GM21423 (cell line): Measurements from ENCODE around the gene APBA2.
"Not testable (repeated sequence)": the region's sequence is repeated elsewhere in the genome, so short reads cannot be mapped to it uniquely, and the experiment has no call there.

Experiments
- ATAC-seq: cut with Tn5 transposase; IDR thresholded peaks from one replicate; pipeline ENCODE4 v1.9.1; 2021; ENCODE audit warnings: mild to moderate bottlenecking, moderate library complexity; ENCODE audit not compliant: unreplicated experiment

Gene APBA2

DNA sequence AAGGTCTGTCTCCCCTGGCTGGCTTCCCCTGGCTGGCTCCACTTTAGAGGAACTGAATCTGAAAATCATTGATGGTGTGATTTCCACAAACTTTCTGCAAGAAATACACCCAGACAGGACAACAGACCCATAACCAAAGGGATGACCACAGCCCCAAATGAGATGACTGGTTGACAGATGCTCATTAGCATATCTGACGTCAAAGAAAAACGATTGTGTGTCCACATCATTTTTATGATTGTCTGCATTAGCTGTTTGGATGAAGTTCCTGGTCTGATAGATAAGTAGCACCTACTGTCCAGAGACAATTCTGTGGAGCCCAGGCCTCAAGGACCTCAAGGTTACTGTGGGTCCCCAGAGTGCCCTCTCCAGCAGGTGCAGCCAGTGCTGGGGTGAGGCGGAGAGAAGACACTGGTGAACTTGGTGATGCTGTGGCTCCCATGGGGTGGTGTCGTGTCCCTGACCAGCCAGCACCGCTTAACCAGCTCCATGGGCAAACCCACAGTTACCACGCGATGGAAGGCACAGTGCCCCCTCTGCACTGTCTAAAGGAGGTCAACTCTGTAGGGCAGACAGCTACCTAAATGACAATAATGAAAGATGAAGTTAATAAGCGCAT, 256.5 kb downstream of the APBA2 start:
- ATAC-seq = no peak

DNA sequence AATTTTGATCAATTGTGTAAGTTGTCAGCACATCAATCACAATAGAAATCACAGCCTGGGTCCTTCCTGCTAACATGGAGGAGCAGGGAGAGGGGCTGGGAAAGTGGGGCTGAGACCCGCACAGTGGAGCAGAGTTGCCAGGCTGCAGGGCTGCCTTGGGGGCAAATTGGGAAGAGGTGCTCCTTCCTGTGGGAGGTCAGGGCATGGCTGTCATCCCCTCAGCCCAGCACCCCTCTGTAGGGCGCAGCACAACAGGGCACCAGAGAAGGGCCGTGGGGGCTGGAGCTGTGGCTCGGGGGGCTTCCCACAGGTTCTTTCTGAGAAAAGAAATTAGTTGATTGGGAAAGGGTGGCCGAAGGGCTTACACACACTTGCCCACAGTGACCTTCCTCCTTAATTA, 257.5 kb downstream of the APBA2 start:
- ATAC-seq = no peak

DNA sequence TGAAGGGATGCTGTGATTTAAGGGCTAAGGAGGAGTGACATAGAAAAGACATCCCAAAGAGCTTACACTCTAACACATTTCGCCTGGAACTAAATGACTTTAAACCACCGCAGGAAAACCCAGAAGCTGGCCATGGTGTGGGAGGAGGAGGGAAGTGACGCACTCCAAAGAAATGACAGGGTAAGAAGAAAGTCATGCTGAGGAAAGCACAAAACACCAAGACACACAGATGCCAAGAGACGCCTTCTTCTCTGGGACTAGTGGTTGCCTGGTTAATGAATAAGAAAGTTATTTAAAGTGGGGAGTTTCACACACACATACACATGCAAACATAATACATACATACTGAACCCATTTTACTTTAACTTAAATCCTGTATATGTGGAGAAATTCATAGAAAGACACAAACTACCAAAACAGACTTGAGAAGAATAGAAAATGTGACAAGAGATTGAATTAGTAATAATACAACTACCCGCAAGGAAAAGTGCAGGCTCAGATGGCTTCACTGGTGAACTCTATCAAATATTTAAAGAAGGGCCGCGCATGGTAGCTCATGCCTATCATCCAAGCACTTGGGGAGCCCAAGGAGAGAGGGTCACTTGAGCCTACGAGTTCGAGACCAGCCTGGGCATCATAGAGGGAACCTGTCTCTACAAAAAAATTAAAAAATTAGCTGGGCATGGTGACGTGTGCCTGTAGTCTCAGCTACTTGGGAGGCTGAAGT, 258.3 kb downstream of the APBA2 start:
- ATAC-seq = no peak

DNA sequence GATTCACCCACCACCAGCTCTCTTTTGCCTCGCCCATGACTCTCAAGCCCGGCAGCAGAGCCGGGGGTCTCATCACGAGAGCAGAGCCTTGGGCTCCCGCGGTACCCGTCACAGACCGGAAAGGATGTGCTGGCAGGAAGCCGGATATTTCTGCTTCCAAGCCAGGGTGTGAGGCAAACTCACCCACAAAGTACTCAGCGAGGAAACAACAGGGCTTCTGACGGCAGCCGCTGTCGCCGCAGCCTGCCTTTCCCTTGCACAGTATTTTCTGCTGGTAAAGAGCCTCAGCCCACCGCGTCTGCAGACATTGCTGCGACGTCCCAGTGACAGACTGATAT, 263.9 kb downstream of the APBA2 start:
- no peak for ATAC-seq

DNA sequence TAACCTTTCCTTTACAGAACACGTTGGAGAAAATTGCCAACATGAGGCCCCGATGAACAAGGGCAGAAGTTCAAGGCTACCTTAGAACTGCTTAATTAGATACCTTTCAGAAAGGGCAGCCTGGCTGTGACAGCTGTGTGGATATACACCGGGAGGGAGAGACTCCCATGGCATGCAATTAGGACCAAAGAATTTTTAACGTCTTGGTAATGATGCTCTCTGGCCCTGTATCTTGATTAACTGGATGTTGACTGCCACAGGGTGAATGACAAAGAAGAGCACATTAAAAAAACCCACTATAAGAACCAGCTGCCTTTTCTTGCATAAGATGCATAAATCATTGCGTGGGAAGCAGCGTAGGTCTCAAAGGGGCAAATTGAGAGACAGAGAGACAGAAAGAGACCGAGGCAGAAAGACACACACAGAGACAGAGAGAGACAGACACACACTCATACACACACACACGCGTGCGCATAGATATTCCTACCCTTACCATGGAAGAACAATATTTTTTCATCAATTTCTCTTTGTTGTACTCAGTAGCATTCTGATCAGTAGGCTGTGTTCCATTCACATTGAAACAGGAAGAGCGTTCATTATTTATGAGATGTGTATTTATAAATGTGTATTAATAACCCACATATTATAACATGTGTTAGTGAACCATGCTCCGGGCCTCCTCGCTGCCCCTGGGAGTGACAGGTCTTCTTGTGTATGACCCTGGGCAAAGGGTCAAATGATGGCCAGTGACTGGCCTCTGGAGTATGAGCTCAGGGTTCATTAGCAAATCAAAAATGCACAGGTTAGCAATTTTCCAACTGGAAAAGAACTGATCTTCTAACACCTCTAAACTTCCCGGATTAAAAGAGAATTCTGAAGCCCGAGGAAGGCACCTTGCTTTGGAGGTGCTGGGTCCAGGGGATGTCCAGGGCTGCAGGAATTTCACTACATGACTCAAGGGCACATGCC, 265.0 kb downstream of the APBA2 start:
- ATAC-seq = no peak

DNA sequence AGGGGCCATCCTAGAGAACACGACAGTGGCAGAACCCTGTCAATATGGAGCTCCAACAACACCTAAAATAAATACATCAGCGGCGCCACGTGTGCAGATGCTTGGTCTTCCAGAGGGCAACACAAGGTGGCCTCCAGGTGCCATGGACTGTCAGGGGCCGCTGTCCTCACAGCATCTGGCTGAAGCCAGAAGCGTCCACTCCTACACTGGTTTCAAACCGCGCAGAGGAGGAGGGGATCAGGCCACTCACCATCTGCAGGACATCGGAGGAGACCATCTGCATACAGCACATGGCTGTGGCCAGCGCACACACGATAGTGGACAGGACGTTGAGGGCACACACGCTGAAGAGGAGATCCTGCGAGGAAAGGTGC, 265.7 kb downstream of the APBA2 start:
- no peak for ATAC-seq

DNA sequence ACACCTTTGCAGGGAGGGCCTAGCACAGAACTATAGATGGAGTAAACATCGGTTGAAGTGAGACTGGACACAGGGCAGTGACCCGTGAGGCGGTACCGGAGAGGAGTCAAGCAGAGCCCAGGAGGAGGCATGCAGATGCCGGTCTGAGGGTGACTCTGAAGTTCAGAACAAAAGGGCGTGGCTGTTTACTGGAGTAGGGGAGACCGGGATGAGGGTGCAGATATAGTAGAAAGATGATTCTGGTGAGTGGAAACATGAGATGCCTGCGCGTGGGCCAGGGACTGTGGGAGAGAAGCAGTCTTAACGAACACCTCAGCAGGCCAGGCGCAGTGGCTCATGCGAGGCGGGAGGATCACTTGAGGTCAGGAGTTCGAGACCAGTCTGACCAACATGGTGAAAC, 270.7 kb downstream of the APBA2 start:
- no peak for ATAC-seq

DNA sequence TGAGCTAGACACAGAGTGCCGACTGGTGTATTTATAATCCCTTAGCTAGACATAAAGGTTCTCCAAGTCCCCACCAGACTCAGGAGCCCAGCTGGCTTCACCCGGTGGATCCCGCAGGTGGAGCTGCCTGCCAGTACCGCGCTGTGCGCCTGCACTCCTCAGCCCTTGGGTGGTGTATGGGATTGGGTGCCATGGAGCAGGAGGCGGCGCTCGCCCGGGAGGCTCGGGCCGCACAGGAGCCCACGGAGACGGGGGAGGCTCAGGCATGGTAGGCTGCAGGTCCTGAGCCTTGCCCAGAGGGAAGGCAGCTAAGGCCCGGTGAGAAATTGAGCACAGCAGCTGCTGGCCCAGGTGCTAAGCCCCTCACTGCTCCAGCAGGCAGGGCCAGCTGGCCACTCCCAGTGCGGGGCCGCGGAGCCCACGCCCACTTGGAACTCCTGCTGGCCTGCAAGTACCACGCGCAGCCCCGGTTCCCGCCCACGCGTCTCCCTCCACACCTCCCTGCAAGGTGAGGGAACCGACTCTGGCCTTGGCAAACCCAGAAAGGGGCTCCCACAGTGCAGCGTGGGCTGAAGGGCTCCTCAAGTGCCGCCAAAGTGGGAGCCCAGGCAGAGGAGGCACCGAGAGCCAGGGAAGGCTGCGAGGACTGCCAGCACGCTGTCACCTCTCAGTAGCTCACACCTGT, 274.1 kb downstream of the APBA2 start:
- ATAC-seq = no peak

DNA sequence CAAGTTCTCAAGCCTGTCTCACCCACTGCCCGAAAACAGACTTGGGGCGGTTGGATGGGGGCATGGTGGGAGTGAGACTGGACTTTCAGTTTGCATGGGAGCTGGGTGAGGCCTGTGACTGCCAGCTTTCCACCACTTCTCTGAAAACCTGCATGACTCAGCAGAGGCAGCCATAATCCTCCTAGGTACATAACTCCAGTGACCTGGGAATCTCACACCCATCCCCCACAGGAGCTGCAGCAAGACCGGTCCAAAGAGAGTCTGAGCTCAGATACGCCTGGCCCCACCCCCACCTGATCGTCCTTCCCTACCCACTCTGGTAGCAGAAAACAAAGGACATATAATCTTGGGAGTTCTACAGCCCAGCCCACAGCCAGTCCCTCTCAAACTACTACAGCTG, 276.6 kb downstream of the APBA2 start:
- no peak for ATAC-seq

DNA sequence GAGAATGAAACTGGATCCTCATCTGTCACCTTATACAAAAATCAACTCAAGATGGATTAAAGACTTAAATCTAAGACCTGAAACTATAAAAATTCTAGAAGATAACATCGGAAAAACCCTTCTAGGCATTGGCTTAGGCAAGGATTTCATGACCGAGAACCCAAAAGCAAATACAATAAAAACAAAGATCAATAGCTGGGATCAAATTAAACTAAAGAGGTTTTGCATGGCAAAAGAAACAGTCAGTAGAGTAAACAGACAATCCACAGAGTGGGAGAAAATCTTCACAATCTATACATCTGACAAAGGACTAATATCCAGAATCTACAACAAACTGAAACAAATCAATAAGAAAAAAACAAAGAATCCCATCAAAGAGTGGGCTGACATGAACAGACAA, 281.3 kb downstream of the APBA2 start:
- ATAC-seq = not testable (repeated sequence)
